ENCODE results near the gene DNAH10.
A peak's percentile ranks its signal among the peaks of the same experiment; 100 is the strongest.

The DNAH10 gene

DNA sequence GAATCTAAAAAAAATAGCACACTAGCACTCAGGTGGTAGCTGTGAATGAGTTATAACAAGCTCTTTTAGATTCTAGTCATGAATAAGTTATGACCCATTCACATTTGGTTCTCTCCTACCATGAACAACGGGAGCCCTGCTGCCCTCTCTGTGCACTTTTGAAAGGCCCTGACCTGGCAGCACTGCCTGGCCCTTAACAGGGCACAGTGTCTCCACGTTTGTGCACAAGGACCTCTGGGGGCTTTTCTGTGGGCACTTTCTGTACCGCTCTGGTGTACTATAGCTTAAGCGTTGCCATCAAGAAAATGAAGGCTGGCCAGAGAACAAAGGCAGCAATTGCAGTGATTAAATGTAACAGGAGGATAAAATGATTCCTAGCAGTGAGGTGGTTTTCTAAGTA, 189.4 kb downstream of the DNAH10 start:
- Mint-ChIP-seq H3K9me3 (no peaks in the 10 kb centered on the region), H3K4me3 (no peak overlapping the region), H3K4me1 (no peaks in the 10 kb centered on the region), H3K27me3 (no peaks in the 10 kb centered on the region), H3K27ac (no peak overlapping the region), H3K36me3 (no peaks in the 10 kb centered on the region)

DNA sequence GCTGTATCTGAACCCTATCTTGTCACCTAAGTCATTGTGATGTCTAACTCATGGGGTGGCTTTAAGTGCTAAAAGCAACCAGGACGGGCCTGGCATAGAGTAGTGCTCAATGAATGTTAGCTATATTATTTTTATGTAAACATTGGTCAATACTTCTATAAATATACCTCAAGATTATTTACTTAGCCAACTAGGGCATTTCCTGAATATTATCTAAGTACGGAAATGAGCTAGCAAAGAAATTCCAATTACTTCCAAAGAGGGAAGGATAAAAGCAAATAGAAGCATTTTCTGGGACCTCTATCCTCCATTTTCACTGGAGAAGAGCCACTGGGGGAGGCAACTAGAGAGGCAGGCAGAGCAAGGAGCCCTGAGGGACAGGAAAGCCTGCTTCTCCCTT, 189.9 kb downstream of the DNAH10 start:
- Mint-ChIP-seq H3K27me3 (no peaks in the 10 kb centered on the region), H3K27ac (no peak overlapping the region), H3K9me3 (no peaks in the 10 kb centered on the region), H3K4me1 (no peaks in the 10 kb centered on the region), H3K4me3 (no peak overlapping the region), H3K36me3 (no peaks in the 10 kb centered on the region)

DNA sequence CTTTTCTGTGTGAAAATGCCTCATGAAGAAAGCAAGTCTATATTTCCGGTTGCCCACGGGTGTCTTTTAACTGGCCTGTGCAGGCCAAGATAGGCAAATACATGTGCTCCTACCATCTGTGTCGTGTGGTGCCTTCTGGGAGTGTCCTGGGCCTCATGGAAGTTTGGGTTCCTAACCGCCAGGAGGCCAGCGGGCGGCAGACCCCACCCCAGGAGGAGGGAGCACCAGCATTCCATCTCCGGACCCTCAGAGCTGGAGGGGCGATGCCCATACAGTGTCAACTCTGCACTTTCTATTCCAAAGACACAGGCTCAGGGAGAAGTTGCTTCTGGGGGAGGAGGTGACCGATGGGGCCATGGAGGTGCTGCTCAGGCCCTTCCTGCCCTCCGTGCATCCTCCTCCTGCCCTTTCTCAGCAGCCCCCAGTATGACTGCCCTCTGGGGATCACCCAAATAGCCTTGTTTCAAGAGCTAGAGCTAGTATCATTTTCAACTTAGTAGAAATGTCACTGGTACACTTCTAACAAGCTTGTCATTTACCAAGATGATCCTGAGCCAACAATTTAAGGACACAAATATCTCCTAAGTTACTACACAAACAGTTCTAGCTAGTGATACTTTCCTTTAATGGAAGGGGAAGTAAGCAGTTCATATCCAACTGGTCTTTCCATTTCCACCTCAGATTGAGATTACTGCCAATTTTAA, 192.7 kb downstream of the DNAH10 start:
- H3K27me3 Mint-ChIP-seq = no peaks in the 10 kb centered on the region

DNA sequence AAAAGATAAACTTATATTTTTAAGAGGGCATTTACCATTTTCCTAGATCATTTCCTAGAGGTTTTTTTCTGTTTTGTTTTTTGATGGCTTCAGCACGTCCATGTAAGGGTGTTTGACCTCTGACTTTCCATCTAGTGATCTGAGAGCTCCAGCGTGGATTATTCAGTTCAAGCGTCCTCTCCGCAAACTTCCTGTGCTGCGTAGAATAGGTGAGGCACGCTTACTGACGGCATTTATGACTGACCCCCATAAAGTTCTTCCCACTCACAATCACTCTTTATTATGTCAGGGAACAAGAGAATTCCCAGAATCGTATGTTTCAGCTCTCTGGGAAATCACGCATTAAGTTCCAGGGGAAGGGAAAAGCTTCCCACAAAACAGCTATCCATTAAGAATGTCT, 194.1 kb downstream of the DNAH10 start:
- no peaks in the 10 kb centered on the region for H3K4me1 Mint-ChIP-seq
- no peak overlapping the region for H3K27ac Mint-ChIP-seq
- no peaks in the 10 kb centered on the region for H3K36me3 Mint-ChIP-seq

More for the DNA sequence above, 192.7 kb downstream of the DNAH10 start:
- H3K9me3 Mint-ChIP-seq = no peaks in the 10 kb centered on the region
- H3K4me1 Mint-ChIP-seq = no peaks in the 10 kb centered on the region
- no peak overlapping the region for H3K4me3 Mint-ChIP-seq
- H3K27ac Mint-ChIP-seq = no peak overlapping the region
- no peaks in the 10 kb centered on the region for H3K36me3 Mint-ChIP-seq

DNA sequence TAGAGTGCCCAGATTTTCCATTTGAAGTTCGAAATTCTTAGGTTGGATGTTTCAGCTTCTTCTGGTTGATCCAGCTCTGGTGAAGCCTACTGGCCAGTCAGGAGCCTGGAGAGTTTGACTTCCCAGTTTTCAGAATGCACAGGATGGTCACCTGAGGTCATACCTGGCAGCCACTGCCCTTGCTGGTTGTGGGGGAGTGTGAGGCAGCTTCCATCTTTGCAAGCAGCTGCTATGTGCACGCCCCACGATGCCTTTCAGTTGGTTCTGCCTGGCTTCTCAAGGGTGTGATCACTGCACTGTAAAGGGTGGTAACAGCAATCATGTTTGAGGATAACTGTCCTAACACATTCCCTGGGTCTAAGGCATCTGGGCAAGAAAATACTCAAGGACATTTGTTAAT, 195.1 kb downstream of the DNAH10 start:
- H3K27ac Mint-ChIP-seq = no peak overlapping the region
- H3K9me3 Mint-ChIP-seq = no peaks in the 10 kb centered on the region
- H3K27me3 Mint-ChIP-seq = no peaks in the 10 kb centered on the region
- H3K4me1 Mint-ChIP-seq = peaks cover 4% of the 10 kb centered on the region
- H3K36me3 Mint-ChIP-seq = no peaks in the 10 kb centered on the region
- no peak overlapping the region for H3K4me3 Mint-ChIP-seq

More for the DNA sequence above, 194.1 kb downstream of the DNAH10 start:
- H3K27me3 Mint-ChIP-seq = no peaks in the 10 kb centered on the region
- H3K4me3 Mint-ChIP-seq = no peak overlapping the region
- H3K9me3 Mint-ChIP-seq = no peaks in the 10 kb centered on the region

DNA sequence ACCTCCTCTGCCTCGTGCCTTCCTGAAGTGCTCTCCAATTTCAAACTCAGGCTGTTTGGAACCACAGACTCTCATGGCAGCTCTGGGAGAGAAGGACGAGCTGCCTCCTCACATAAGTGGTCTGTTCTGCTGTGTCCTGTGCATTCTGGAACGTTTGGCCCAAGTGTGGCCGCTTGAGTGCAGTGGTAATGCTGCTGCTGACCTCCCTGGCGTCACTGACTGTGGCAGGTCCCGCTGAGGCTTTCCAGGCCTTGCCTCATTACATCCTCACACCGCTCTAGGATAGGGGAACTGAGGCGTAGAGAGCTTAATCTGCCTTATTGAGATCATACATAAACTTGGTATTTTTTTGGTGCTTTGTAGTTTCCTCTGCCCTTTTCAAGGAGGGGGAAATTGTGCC, 196.4 kb downstream of the DNAH10 start:
- Mint-ChIP-seq H3K4me1 (peaks cover 13% of the 10 kb centered on the region), H3K4me3 (no peak overlapping the region), H3K9me3 (no peaks in the 10 kb centered on the region), H3K27ac (no peak overlapping the region), H3K27me3 (no peaks in the 10 kb centered on the region), H3K36me3 (no peaks in the 10 kb centered on the region)

DNA sequence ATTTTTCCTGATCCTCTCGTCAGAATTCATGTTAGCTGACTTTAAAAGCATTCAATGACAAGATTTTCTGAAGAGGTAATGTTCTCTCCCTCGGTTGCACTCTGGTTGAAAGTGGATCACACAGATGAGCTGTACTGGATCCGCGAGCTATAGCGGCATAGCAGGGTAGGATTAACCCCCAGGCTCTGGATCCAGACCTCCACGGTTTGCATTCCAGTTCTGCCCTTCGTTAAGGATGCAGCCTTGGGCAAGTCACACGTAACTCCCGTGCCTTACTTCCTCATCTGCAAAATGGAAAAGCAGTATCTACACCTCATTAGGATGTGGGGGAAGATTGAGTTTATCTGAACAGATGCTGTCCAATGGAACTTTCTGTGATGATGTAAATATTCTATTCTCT, 196.8 kb downstream of the DNAH10 start:
- H3K27me3 Mint-ChIP-seq = no peaks in the 10 kb centered on the region
- H3K9me3 Mint-ChIP-seq = no peaks in the 10 kb centered on the region
- no peak overlapping the region for H3K4me3 Mint-ChIP-seq
- H3K36me3 Mint-ChIP-seq = no peaks in the 10 kb centered on the region
- H3K27ac Mint-ChIP-seq = no peak overlapping the region
- H3K4me1 Mint-ChIP-seq = peaks cover 13% of the 10 kb centered on the region

DNA sequence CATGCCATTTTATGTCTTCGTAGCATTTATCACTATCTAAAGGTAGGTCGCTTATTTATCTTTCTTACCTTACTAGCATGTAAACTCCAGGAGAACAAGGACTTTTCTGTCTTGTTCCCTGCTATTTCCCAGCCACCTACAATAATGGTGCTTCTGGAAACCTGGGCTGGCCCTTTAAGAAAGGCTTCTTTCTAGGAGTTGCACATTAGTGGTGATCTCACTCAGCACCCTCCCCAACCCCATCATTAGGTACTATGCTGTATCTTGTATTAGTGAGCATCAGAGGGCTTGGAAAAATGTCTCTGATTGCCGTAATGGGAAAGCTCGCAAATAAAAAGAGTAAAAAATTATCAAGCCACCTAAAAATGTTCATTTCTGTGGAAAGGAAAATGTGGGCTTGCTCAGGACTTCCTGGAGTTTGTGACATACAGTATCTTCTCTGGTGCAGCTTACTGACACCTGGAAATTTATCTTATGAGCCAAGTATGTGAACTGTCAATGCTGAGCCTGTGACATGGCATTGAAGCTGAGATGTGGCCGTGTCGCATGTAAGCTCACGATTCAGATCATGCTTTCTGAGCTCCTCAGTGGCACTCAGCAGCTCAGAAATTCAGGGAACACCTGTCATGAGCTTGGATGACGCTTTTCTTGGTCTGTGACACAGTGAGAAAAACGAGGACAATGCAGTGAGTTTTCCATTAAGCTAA, 198.1 kb downstream of the DNAH10 start:
- peaks cover 13% of the 10 kb centered on the region for H3K4me1 Mint-ChIP-seq
- no peaks in the 10 kb centered on the region for H3K27me3 Mint-ChIP-seq
- no peak overlapping the region for H3K27ac Mint-ChIP-seq
- H3K4me3 Mint-ChIP-seq = no peak overlapping the region
- no peaks in the 10 kb centered on the region for H3K36me3 Mint-ChIP-seq
- no peaks in the 10 kb centered on the region for H3K9me3 Mint-ChIP-seq

DNA sequence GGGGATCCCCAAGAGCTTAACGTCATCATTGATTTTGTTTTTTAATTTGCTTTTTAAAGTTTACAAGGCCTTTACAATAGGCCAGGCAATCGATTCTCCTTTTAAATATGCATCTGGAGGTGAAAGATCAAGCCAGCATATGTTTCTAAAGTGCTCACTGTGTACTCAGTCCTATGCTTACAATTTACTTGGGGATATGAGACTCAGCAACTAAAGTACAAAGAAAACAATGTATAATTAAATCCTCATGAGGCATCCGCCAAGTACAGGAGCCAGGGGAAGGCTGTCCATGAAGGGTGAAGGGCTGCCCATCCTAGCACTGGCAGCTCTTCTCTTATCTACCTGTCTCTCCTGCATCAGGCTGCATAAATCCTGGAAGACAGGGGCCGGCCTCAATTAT, 198.8 kb downstream of the DNAH10 start:
- Mint-ChIP-seq H3K4me1 (peaks cover 13% of the 10 kb centered on the region), H3K27ac (no peak overlapping the region), H3K27me3 (no peaks in the 10 kb centered on the region), H3K4me3 (no peak overlapping the region), H3K36me3 (no peaks in the 10 kb centered on the region), H3K9me3 (no peaks in the 10 kb centered on the region)

DNA sequence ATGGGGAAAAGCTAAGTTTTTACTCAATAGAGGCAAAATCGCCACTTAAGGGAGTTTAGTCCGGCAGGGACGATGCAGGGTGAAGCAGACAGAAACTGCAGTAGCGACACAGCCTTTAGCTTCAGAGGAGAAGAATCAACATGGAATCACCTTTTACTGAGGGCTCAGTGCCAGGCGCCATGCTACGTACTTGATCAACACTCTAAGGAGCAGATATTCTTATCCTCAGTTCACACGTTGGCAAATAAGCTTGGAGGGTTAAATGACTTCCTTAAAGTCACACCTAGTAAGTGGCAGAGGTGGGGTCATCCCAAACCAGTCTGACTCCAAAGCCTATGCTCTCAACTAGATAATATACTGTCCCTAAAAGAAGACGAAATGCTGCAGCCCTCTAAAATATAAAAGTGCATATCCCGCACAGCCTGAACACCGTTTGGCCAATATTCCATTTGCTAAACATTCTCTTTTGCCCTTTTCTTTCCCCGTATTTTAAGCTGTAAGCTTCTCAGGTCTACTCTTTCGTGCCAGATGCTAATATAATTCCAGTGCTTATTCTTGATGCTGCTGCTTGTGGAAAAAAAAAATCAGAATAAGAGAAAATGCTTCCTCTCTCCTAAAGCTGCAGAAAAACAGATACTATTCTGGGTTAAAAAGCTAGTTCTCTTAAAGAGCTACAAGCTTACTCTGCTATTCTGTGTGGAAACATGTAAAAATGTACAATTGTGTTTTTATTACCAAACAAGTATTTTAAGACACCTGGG, 199.7 kb downstream of the DNAH10 start:
- no peaks in the 10 kb centered on the region for H3K9me3 Mint-ChIP-seq
- H3K27me3 Mint-ChIP-seq = no peaks in the 10 kb centered on the region
- H3K4me1 Mint-ChIP-seq = peaks cover 13% of the 10 kb centered on the region
- H3K36me3 Mint-ChIP-seq = no peaks in the 10 kb centered on the region
- H3K27ac Mint-ChIP-seq = no peak overlapping the region
- no peak overlapping the region for H3K4me3 Mint-ChIP-seq

DNA sequence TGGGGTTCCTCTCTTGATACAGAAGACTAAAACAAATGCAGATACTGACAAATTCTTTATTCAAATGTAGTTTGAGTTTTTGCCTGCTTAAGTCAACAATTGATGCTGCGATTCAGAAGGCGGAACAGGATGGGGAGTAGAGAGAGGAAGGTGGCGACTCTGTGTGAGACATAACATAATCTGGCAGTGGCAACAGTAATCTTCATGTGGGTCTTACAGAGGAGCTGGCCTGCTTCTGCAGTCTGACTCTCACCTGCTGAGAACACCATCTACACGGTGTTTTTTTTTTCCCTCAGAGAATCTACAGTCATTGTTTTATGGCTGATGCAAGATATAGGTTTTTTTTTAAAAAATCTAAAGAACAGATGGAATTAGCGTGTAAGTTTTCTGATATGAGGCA, 200.4 kb downstream of the DNAH10 start:
- Mint-ChIP-seq H3K27ac (no peak overlapping the region), H3K36me3 (no peaks in the 10 kb centered on the region), H3K27me3 (no peaks in the 10 kb centered on the region), H3K4me1 (peaks cover 13% of the 10 kb centered on the region), H3K9me3 (no peaks in the 10 kb centered on the region), H3K4me3 (no peak overlapping the region)

DNA sequence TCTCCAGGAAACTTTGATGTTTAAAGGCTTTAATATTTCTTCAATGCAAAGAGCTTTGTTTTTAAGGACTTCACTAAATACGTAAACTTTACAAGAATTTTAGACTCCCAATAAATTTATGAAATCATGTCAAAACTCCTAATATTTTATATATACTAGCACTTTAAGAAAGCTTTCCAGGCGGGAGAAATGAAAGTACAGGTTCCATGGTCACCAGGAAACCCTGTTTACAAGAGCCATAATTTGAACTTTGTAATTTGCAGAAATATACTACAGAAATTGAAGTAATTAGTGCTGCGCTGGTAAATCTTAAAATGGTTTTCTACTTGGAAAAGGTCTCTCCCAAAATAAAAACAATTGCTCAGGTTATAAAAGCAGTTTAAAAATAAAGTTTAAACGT, 201.7 kb downstream of the DNAH10 start:
- peaks cover 1% of the 10 kb centered on the region for H3K36me3 Mint-ChIP-seq
- peaks cover 20% of the 10 kb centered on the region for H3K4me1 Mint-ChIP-seq
- H3K27me3 Mint-ChIP-seq = no peaks in the 10 kb centered on the region
- H3K27ac Mint-ChIP-seq = no peak overlapping the region
- H3K9me3 Mint-ChIP-seq = no peaks in the 10 kb centered on the region
- H3K4me3 Mint-ChIP-seq = no peak overlapping the region

DNA sequence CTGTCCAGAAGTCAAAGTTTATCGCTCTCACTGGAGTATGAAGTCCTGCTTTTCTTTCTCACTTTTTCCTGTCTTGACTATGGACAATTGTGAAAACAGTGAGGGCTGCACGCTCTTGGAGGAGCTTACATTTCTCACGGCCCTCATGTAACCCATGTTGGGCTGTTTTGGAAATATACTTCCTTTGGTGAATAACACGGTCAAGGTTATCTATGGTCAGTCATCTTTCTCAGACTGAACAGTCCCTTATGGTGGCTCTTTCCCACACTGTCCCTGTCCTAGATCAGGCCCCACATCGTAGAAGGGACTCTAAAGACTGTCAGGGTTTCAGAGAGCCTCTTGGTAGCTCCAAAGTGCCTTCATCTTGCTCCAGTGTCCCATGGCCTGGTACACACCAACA, 203.3 kb downstream of the DNAH10 start:
- peaks cover 34% of the 10 kb centered on the region for H3K4me1 Mint-ChIP-seq
- no peak overlapping the region for H3K4me3 Mint-ChIP-seq
- no peak overlapping the region for H3K27ac Mint-ChIP-seq
- H3K36me3 Mint-ChIP-seq = peaks cover 1% of the 10 kb centered on the region
- H3K9me3 Mint-ChIP-seq = no peaks in the 10 kb centered on the region
- H3K27me3 Mint-ChIP-seq = no peaks in the 10 kb centered on the region

DNA sequence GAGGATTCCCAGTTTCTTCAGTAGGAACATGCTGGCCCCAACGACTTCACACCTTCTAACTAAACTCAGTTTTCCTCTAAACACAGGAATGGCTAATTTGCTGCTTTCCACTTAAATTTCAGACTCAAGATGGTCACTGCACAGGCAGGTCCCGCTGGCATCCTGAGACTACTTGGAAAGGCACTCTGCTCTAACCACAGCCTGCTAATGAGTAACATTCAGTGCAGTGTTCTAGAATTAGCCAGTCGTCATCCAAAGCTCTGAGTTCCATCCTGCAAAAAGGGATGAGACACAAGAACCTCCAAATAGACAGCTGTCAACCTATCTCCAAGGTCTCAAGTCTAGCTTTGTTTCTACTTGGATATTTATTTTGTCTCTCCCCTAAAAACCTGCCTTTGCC, 204.5 kb downstream of the DNAH10 start:
- Mint-ChIP-seq H3K27me3 (no peaks in the 10 kb centered on the region), H3K27ac (no peak overlapping the region), H3K9me3 (no peaks in the 10 kb centered on the region), H3K36me3 (peaks cover 1% of the 10 kb centered on the region), H3K4me3 (no peak overlapping the region), H3K4me1 (peaks cover 46% of the 10 kb centered on the region)

DNA sequence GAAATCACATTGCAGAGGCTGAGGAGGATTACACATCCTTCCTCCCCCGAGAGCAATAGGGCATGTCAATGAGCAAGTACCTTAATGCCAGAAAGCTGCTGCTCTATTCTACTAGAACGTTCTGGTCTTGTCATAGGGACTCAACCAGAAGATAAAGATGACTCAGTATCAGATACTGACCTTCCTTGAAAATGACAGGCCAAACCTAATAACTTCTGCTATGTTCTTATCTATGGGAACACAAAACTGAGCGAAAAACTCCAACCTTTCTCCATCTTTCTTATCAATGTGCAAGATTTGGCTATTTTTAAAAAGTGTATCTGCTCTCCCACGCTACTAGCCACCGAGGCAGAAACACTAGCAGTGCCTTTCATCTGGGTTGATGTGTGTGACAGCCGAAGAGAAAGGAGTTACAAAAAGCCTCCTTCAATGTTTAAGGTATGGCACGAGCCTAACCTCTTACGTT, 205.1 kb downstream of the DNAH10 start:
- no peak overlapping the region for H3K27ac Mint-ChIP-seq
- peaks cover 44% of the 10 kb centered on the region for H3K4me1 Mint-ChIP-seq
- H3K27me3 Mint-ChIP-seq = no peaks in the 10 kb centered on the region

DNA sequence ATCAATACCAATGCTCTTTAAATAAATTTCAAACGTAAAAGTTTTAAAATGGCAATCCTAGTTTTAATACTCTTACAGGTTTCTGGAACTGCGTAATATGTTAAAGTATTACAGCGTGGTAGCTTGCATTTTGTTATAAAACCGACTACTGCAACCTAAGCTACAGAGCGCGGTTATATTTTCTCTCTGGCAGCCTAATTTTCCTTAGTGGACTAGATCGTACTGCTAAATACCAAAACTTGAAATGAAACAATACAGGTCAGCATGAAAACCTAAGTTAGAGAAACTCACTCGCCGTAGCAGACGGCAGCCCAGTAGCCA, 209.3 kb downstream of the DNAH10 start:
- H3K27me3 Mint-ChIP-seq = no peaks in the 10 kb centered on the region

More for the DNA sequence above, 205.1 kb downstream of the DNAH10 start:
- Mint-ChIP-seq H3K9me3 (no peaks in the 10 kb centered on the region), H3K4me3 (no peak overlapping the region), H3K36me3 (peaks cover 1% of the 10 kb centered on the region)

More for the DNA sequence above, 209.3 kb downstream of the DNAH10 start:
- Mint-ChIP-seq H3K36me3 (peaks cover 9% of the 10 kb centered on the region), H3K4me3 (peak overlapping the region; percentile 93), H3K4me1 (peaks cover 60% of the 10 kb centered on the region), H3K27ac (peak overlapping the region; percentile 84), H3K9me3 (no peaks in the 10 kb centered on the region)

Measured in activated naive CD4-positive, alpha-beta T cell treated with anti-CD3 and anti-CD28 coated beads, Interleukin-2, amount 50 U/mL, for 24 hours (primary cell).